ENCODE results near the gene CRACR2A. TPM values are rescaled to one million over a fixed set of nuclear protein-coding genes. Genes with fewer than 3 reads are reported as not detected.

CRACR2A gene
- total and polyA plus RNA-seq, 2 of the 8 experiments (the other 6 are each of a cell fraction or from before 2014, with no cell fraction given): 0.85 to 3.2 TPM

DNA sequence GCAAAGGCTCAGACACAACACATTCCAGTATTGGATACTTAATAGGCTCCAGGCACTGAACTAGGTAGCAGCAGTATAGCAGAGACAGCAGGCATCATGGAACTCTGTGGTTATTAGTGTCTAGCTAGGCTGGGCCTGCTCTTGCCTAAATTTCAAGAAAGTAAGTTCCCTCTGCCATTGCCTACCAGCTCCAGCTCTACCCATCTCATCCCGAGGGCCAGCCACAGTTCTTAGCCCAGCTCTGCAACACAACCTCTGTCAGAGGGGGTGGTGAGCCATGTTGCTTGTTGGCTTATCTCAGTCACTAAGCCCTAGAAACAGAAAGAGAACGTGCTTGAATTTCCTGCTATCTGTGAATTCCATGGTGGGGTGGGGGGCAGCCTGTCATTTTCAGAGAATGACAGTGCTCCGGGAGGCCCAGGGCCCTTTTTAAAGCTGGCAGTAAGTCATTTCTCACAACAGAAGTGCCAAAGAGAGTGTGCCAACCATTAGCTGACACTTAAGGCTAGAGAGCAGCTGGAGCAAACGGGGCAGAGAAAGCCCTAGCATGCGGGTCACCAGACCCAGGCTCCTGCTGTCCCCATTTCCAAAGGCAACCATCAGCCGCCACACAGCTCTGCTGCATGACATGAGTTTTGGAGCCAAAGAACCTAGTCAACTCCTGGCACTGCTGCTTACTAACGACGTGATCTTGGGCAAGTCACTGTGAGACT is 156.1 kb downstream of the CRACR2A start:
- Histone ChIP-seq H3K27ac (ENCODE audit: low read depth, low read length) (no peak overlapping the region), H4K20me1 (replicated peaks in 1 of 2; ENCODE audit: control insufficient read depth in 1 of 2, insufficient read depth in 2 of 2, low read length in 2 of 2) (no peaks in the 10 kb centered on the region), H2BK12ac (ENCODE audit: low read depth, low read length) (no peak overlapping the region), H2BK5ac (ENCODE audit: low read depth, low read length) (no peak overlapping the region), H4K8ac (ENCODE audit: extremely low read depth, insufficient read depth, low read length) (no peak overlapping the region), H3K4me2 (ENCODE audit: insufficient read depth in 1 of 2, low read depth in 2 of 2, low read length in 2 of 2) (no peak overlapping the region), H2BK15ac (ENCODE audit: low read length) (no peak overlapping the region), H3K27me3 (replicated peaks in 1 of 4; ENCODE audit: control insufficient read depth in 3 of 4, extremely low read depth in 1 of 4, insufficient read depth in 3 of 4, low read length in 3 of 4) (no peaks in the 10 kb centered on the region), H4K5ac (ENCODE audit: insufficient read length, low read depth, low read length) (no peak overlapping the region), H2BK120ac (replicated peaks; ENCODE audit: low read depth, low read length) (no peak overlapping the region), H3K18ac (ENCODE audit: extremely low read depth, low read length) (no peak overlapping the region), H3K23me2 (ENCODE audit: low read depth, low read length) (no peaks in the 10 kb centered on the region), H3K56ac (replicated peaks; ENCODE audit: insufficient read length, low read depth, low read length) (no peak overlapping the region), H3K79me1 (ENCODE audit: low read depth, low read length) (no peaks in the 10 kb centered on the region), H2AK5ac (ENCODE audit: low read depth, low read length) (no peak overlapping the region), H3K23ac (ENCODE audit: insufficient read length) (no peak overlapping the region), H3K36me3 (ENCODE audit: control insufficient read depth in 2 of 4, insufficient read depth in 4 of 4, low read length in 3 of 4) (no peaks in the 10 kb centered on the region), H3K4me3 (ENCODE audit: extremely low read depth in 1 of 4, insufficient read depth in 2 of 4, low read depth in 3 of 4, low read length in 4 of 4) (no peak overlapping the region), H3K14ac (ENCODE audit: insufficient read length) (no peak overlapping the region), H2BK20ac (ENCODE audit: low read length) (no peak overlapping the region), H4K91ac (replicated peaks; ENCODE audit: insufficient read length, low read length) (no peak overlapping the region), H3K4me1 (replicated peaks in 1 of 4; ENCODE audit: control insufficient read depth in 3 of 4, insufficient read depth in 4 of 4, low read length in 3 of 4) (peaks cover 2 to 12% (median 8%) of the 10 kb centered on the region in 4 experiments; a peak in 4 of 7 replicates), H2AFZ (ENCODE audit: low read length) (no peak overlapping the region), H3K9me3 (ENCODE audit: insufficient read depth in 2 of 2, low read depth in 1 of 2, low read length in 1 of 2) (no peaks in the 10 kb centered on the region), H3K9ac (replicated peaks in 1 of 4; ENCODE audit: extremely low read depth in 1 of 4, low read depth in 3 of 4, low read length in 3 of 4) (no peak overlapping the region), H3K79me2 (ENCODE audit: control insufficient read depth in 1 of 2, insufficient read depth in 2 of 2, low read length in 2 of 2) (no peaks in the 10 kb centered on the region), H3K4ac (replicated peaks; ENCODE audit: insufficient read length, low read depth, low read length) (no peak overlapping the region)
- FAIRE-seq: no peak
- 85% methylated on average over 8 of the region's 8 CpGs; no CpG with 5 or more reads in 1 of the 2 experiments for WGBS, 2 experiments (ENCODE audit: extremely low coverage in 1 of 2, insufficient coverage in 1 of 2, insufficient read length in 1 of 2, insufficient replicate concordance in 2 of 2, low coverage in 1 of 2, low lambda C conversion rate in 2 of 2, missing lambda C conversion rate in 1 of 2)
- DNase-seq (ENCODE audit: low read depth in 1 of 2, low spot score in 2 of 2): no peak
- ChIA-PET CTCF (ENCODE audit: partially characterized antibody) (interaction anchor here (0.6 to 1.1 kb wide), 5 partner anchors 8 to 297 kb away, joined by 3 to 4 read pairs (median 3); no protein-coding TSS in a partner anchor), POLR2A (ENCODE audit: partially characterized antibody) (no interaction called here)
- TF ChIP-seq TAF7 (optimal IDR thresholded peaks at IDR 0.05; ENCODE audit: borderline replicate concordance, low read depth, low read length) (no peak), TEAD4 (IDR thresholded peaks at IDR 0.05; ENCODE audit: low read depth, low read length) (no peak), CBX5 (IDR thresholded peaks at IDR 0.05; ENCODE audit: low read depth, low read length) (no peak), ZNF274 (IDR thresholded peaks at IDR 0.05; ENCODE audit: borderline replicate concordance, extremely low read depth, low read length) (no peak), SP2 (IDR thresholded peaks at IDR 0.05; ENCODE audit: low read length) (no peak), RAD21 (IDR thresholded peaks at IDR 0.05 in 1 of 2, conservative IDR thresholded peaks at IDR 0.05 in 1 of 2; ENCODE audit: low read depth in 2 of 2, low read length in 2 of 2) (no peak), RXRA (IDR thresholded peaks at IDR 0.05; ENCODE audit: insufficient read depth, low read depth, low read length) (no peak), POLR2AphosphoS5 (IDR thresholded peaks at IDR 0.05; ENCODE audit: low read depth, low read length) (no peak)
- TF ChIP-seq, protein P1, sequence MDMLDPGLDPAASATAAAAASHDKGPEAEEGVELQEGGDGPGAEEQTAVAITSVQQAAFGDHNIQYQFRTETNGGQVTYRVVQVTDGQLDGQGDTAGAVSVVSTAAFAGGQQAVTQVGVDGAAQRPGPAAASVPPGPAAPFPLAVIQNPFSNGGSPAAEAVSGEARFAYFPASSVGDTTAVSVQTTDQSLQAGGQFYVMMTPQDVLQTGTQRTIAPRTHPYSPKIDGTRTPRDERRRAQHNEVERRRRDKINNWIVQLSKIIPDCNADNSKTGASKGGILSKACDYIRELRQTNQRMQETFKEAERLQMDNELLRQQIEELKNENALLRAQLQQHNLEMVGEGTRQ (IDR thresholded peaks at IDR 0.05; ENCODE audit: low read length): no peak
- TF ChIP-seq, protein P2, sequence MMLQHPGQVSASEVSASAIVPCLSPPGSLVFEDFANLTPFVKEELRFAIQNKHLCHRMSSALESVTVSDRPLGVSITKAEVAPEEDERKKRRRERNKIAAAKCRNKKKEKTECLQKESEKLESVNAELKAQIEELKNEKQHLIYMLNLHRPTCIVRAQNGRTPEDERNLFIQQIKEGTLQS (IDR thresholded peaks at IDR 0.05; ENCODE audit: insufficient read depth, low read depth, low read length): no peak
